Anterior cingulate cortex (tissue), 58 donors: ENCODE measurements around the gene OR51L1.
"Not testable (repeated sequence)": the region's sequence is repeated elsewhere in the genome, so short reads cannot be mapped to it uniquely, and the experiment has no call there.

Experiments
- DNase-seq, 58 donors: peaks; one replicate each; lab custom pipeline; 2025; lab: John Stamatoyannopoulos, UW

Gene OR51L1

GRCh38 chr11:4994551-4994950 is at the start of gene OR51L1:
Gene OR51L1, plus strand, starts transcription at chr11:4994851. Its CDS starts 4,132 bp downstream, at chr11:4998983.
- DNase-seq = no peak

- no peak for DNase-seq
Observed at GRCh38 chr11:4947505-4947904, 47.1 kb upstream of the OR51L1 start, which contains the start of gene OR51A4. Gene OR51A4, minus strand, starts transcription at chr11:4947605. Its CDS starts 505 bp downstream, at chr11:4947100.

GRCh38 chr11:4955613-4956012 is 39.0 kb upstream of the OR51L1 start, which contains the start of gene OR51A2:
Gene OR51A2, minus strand, starts transcription at chr11:4955713. Its CDS starts 0 bp downstream, at chr11:4955713.
- DNase-seq = not testable (repeated sequence)

- DNase-seq = no peak
Observed at GRCh38 chr11:4957396-4957795, 37.3 kb upstream of the OR51L1 start.

- DNase-seq = no peak
Observed at GRCh38 chr11:4960877-4961276, 33.8 kb upstream of the OR51L1 start.

GRCh38 chr11:4962816-4963215 is 31.8 kb upstream of the OR51L1 start:
- no peak for DNase-seq

GRCh38 chr11:4975436-4975835 is 19.2 kb upstream of the OR51L1 start:
- no peak for DNase-seq

GRCh38 chr11:4979036-4979435 is 15.6 kb upstream of the OR51L1 start:
- no peak for DNase-seq

- no peak for DNase-seq
Observed at GRCh38 chr11:4982678-4983077, 12.0 kb upstream of the OR51L1 start.

GRCh38 chr11:4983841-4984240 is 10.8 kb upstream of the OR51L1 start:
- no peak for DNase-seq

GRCh38 chr11:4991060-4991459 is 3.6 kb upstream of the OR51L1 start:
- DNase-seq = no peak

- DNase-seq = peak in 30 of 58 donors; percentile 1 to 64 (median 16)
Observed at GRCh38 chr11:5004424-5005274, 10.0 kb downstream of the OR51L1 start.

GRCh38 chr11:5007561-5007960 is 12.9 kb downstream of the OR51L1 start:
- no peak for DNase-seq

- no peak for DNase-seq
Observed at GRCh38 chr11:5011254-5011653, 16.6 kb downstream of the OR51L1 start.

- DNase-seq = no peak
Observed at GRCh38 chr11:5013012-5013411, 18.4 kb downstream of the OR51L1 start.

- no peak for DNase-seq
Observed at GRCh38 chr11:5021996-5022395, 27.3 kb downstream of the OR51L1 start.

- DNase-seq = peak in 3 of 58 donors; percentile 1 to 17 (median 9)
Observed at GRCh38 chr11:5036669-5037068, 42.0 kb downstream of the OR51L1 start.

- no peak for DNase-seq
Observed at GRCh38 chr11:5037926-5038325, 43.3 kb downstream of the OR51L1 start.

GRCh38 chr11:5038341-5038740 is 43.7 kb downstream of the OR51L1 start:
- peak in 1 of 58 donors; percentile 1 for DNase-seq

GRCh38 chr11:5040876-5041275 is 46.2 kb downstream of the OR51L1 start:
- DNase-seq = no peak

GRCh38 chr11:5042091-5042490 is 47.4 kb downstream of the OR51L1 start:
- no peak for DNase-seq

GRCh38 chr11:5043380-5043779 is 48.7 kb downstream of the OR51L1 start:
- DNase-seq = no peak
